Measurements from ENCODE around the gene CTTNBP2NL. TPM values are rescaled to one million over a fixed set of nuclear protein-coding genes. Genes with fewer than 3 reads are reported as not detected.

The CTTNBP2NL gene
- total and polyA plus RNA-seq, 2 of the 4 experiments (the other 2 are of a cell fraction), result 12.4 to 22.0 TPM

DNA sequence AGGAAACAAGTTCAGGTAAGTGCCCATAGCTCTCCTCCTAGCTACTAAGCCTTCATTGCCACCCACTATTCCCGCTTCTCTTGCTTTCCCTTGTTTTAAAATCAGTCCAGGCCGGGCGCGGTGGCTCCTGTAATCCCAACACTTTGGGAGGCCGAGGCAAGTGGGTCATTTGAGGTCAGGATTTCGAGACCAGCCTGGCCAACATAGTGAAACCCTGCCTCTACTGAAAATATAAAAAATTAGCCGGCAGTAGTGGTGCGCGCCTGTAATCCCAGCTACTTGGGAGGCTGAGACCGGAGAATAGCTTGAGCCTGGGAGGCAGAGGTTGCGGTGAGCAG is 4.4 kb upstream of the CTTNBP2NL start:
- H3K36me3 ChIP-seq (ENCODE audit: control insufficient read depth, insufficient read depth, low read length), result no peaks in the 10 kb centered on the region
- peak overlapping the region; percentile 75; the same call in 1 of the 2 replicates for H3K27ac ChIP-seq (ENCODE audit: insufficient read depth, low read length)
- H3K9ac ChIP-seq (ENCODE audit: low read depth, low read length), result peak overlapping the region; percentile 71; the same call in 1 of the 2 replicates
- peak overlapping the region; percentile 87 for H3K4ac ChIP-seq (ENCODE audit: low read depth, low read length)
- DNase-seq (no peak), ATAC-seq (ENCODE audit: low read depth) (no peak)
- H3K9me1 ChIP-seq (ENCODE audit: insufficient read depth, low read length), result peaks cover 8% of the 10 kb centered on the region
- peak overlapping the region; percentile 91 for H3K14ac ChIP-seq (replicated peaks; ENCODE audit: low read depth, low read length)
- H2BK5ac ChIP-seq (ENCODE audit: low read depth, low read length, poor library complexity, severe bottlenecking), result peak overlapping the region; percentile 75
- intact Hi-C loops (cut with micrococcal nuclease), result loop anchor here (1.0 kb wide), 3 partner anchors 223 to 316 kb away; partner anchors contain the start of genes MOV10 and RHOC
- H3K4me1 ChIP-seq (ENCODE audit: control insufficient read depth, insufficient read depth, low read length), result peaks cover 11% of the 10 kb centered on the region
- H2BK120ac ChIP-seq (ENCODE audit: low read depth, low read length), result peak overlapping the region; percentile 94
- peak overlapping the region; percentile 97 for H2BK20ac ChIP-seq (ENCODE audit: low read depth, low read length)
- H3K4me3 ChIP-seq (ENCODE audit: insufficient read depth, low read depth, low read length), result no peak overlapping the region
- ChIA-PET CTCF (interaction anchor here (0.6 to 2.6 kb wide), 15 partner anchors 10 to 1239 kb away, joined by 3 to 14 read pairs (median 4); partner anchors contain the start of genes MOV10 and ST7L), POLR2A (ENCODE audit: unreplicated experiment) (interaction anchor here (0.6 kb wide), 1 partner anchor 59 kb away, joined by 4 read pairs; no protein-coding TSS in a partner anchor)
- no TSS peak for BruUV-seq (replicated peaks)
- H4K91ac ChIP-seq (ENCODE audit: insufficient read depth, low read depth, low read length), result peak overlapping the region; percentile 95
- no peak for TF ChIP-seq BHLHE40 (IDR thresholded peaks at IDR 0.05; ENCODE audit: low read depth, low read length)
- no peak for TF ChIP-seq RAD21 (IDR thresholded peaks at IDR 0.05; ENCODE audit: low read length)
- 0 out of 2 replicates have a peak, but pooled peaks cover under 1% of the 10 kb centered on the region for H4K20me1 ChIP-seq (ENCODE audit: insufficient read depth, low read length)
- peaks cover 15 to 31% of the 10 kb centered on the region in 2 experiments; a peak in 3 of 4 replicates for H3K79me1 ChIP-seq (ENCODE audit: low read depth in 1 of 2, low read length in 2 of 2)
- H3K27me3 ChIP-seq (ENCODE audit: control insufficient read depth, insufficient read depth, low read length), result no peaks in the 10 kb centered on the region
- no peaks in the 10 kb centered on the region for H3K9me3 ChIP-seq (ENCODE audit: control insufficient read depth, insufficient read depth, low read length)
- H4K8ac ChIP-seq (ENCODE audit: low read depth in 2 of 2, low read length in 2 of 2), result peak overlapping the region; percentile 84 to 85
- H3K18ac ChIP-seq (ENCODE audit: low read depth, low read length), result peak overlapping the region; percentile 49; the same call in 1 of the 2 replicates
- H2AK9ac ChIP-seq (replicated peaks; ENCODE audit: low read depth, low read length, poor library complexity), result peak overlapping the region; percentile 68
- WGBS, 2 experiments (ENCODE audit: extremely low coverage in 2 of 2, insufficient read length in 1 of 2), result 92% methylated on average over 5 of the region's 11 CpGs; no CpG with 5 or more reads in 1 of the 2 experiments
- peak overlapping the region; percentile 89; the same call in 2 of the 3 replicates for H2BK15ac ChIP-seq (ENCODE audit: low read depth, low read length)
- peak overlapping the region; percentile 76 for H3K23ac ChIP-seq (ENCODE audit: low read depth, low read length)
- peak overlapping the region; percentile 93 for H2AFZ ChIP-seq (replicated peaks; ENCODE audit: low read length, poor library complexity)
- H3K56ac ChIP-seq (ENCODE audit: extremely low read depth, insufficient read depth, low read length), result peak overlapping the region; percentile 79
- peak overlapping the region; percentile 66 for H4K5ac ChIP-seq (ENCODE audit: low read depth, low read length)
- peak overlapping the region; percentile 58; the same call in 1 of the 2 replicates for H3K4me2 ChIP-seq (ENCODE audit: low read depth, low read length)
- in situ Hi-C loops (cut with MboI; ENCODE audit: low sequenced_read_pairs), result loop anchor here (5.0 kb wide), 3 partner anchors 71 to 316 kb away; partner anchors contain the start of genes CAPZA1, RHOC and ST7L
- peak overlapping the region; percentile 74 for H2AK5ac ChIP-seq (ENCODE audit: low read depth, low read length)
- dilution Hi-C loops (cut with HindIII; ENCODE audit: low sequenced_read_pairs, unreplicated experiment), result no loop called here
